ENCODE measurements around the gene EEFSEC.

EEFSEC gene

DNA sequence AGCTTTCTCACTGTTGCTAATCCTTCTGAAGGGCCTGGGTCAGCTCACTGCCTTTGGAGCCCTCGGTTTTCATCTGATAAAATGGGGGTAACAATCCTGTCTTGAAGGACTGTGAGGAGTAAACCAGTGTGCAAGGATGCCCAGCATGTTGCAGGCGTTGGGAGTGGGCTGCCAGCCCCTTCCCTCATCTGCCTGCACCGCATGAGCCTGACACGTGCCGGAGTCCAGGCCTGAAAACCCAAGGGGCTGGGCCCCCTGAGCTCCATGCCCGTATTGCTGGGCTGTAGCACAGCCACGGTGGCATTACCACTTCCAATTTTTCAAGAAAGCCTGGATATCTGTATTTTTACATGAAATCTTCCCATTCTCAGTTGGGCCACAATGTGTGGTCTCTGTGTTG, 215.3 kb downstream of the EEFSEC start:
- DNase-seq (ENCODE audit: low read depth, low spot score) = no peak

DNA sequence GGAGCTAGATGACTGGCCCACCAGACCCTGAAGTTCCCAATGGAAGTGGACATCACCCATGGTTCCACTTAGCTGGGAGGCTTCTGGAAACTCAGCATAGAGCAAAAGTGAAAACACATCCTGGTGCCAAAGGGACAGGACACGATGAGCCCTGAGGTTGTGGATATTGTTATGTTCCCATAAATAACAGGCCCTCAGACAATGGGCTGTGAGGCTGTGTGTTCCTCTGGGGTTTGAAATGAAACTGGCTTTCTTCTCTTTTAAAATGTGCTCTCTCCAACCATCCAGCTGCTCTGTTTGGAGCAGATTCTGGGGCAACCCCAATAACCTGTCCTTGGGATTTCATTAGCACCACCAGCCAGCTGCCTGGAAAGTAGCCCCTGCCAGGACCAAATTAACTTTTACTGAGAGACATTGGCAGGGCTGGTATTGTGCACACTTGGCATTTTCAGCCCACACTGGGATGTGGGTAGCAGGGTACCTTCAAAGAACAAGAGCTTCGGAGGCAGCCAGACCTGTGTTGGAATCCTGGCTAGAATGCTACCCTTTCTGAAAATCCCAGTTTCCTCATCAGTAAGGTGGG, 215.9 kb downstream of the EEFSEC start:
- no peak for DNase-seq (ENCODE audit: low read depth, low spot score)

DNA sequence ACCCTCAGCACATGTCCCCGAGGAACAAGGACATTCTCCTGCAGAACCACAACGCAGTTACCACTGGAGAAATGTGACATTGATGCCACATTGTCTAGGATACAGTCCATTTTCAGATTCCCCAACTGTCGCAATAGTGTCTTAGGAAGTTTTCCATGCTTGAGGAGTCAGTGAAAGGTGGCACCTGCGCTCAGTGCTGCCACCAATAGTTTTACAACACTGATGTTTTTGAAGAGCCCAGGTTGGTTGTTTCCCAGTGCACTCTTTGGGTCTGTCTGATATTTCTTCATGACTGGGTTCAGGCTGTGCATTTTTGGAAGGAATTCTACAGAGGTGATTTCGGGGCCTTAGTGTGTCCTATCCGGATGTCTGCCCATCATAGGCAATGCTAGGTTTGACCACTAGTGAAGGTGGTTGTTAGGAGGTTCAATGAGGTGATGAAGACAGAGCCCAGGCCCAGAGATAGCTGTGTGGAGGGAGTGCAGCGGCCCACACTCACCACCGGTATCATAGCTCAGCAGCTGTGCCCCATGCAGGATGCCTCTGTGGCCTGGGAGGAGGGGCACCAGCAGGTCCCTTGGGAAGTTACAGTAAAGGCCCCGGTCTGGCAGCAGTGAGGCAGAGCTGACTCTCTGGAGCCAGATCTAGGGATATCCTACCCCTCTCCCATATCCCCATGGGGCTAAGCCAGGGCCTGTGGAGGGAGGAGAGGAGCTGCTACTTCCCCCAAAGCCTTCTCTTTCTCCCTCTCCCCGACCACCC, 216.8 kb downstream of the EEFSEC start:
- DNase-seq (ENCODE audit: low read depth, low spot score) = no peak

DNA sequence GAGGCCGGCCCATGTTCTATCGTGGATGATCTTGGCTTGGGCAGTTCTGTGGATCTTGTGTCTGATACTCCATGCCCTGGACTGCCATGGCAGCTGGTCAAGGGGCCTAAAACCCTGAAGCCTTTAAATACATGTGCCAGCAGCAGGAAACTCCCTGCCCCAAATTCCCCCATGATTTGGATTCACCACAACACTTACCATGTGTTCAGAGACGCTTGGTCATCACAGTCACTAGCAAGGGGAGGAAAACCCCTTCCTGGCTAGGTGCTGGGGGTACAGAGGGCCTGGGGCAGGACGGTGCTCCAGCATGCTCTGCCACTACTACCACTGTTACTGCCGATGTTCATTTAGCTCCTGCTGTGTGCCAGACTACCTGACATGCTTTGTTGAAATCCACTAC, 219.0 kb downstream of the EEFSEC start:
- no peak for DNase-seq (ENCODE audit: low read depth, low spot score)

DNA sequence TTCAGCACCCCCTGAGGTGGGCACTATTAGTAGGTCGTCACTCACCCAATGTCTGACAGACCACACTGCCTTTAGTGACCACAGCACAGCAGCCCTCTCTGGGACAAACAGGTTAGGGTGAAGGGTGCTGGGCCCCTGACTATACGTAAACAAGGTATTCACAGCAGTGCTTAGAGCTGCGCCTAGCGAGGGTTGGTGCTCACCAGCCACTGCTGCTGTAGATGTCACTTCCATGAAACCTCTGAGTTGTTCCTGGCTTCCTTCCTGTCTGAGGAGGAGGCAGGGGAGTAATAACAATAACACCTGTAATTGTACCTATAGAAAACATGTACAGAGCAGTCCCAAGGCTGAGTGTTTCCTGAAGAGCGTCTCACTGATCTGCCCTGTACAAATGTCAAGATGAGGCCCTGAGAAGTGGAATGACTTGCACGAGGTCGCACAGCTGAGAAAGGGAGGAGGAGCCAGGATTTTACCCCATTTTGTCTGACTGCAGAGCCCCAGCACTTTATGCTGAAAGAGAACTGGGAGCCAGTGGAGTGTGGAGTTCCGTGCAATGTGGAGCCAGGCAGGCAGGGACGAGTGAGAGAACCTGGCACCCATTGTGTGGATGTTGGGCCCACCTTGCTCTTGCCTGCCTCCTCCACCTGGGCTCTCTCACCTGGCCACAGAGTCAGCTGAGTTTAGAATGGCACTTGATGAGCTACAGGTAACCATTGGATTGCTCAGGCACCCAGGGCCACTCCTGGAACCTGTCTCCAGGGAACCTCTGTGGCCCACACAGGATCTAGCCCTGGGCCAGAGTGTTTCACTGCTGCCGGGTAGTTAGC, 219.6 kb downstream of the EEFSEC start:
- DNase-seq (ENCODE audit: low read depth, low spot score) = no peak

DNA sequence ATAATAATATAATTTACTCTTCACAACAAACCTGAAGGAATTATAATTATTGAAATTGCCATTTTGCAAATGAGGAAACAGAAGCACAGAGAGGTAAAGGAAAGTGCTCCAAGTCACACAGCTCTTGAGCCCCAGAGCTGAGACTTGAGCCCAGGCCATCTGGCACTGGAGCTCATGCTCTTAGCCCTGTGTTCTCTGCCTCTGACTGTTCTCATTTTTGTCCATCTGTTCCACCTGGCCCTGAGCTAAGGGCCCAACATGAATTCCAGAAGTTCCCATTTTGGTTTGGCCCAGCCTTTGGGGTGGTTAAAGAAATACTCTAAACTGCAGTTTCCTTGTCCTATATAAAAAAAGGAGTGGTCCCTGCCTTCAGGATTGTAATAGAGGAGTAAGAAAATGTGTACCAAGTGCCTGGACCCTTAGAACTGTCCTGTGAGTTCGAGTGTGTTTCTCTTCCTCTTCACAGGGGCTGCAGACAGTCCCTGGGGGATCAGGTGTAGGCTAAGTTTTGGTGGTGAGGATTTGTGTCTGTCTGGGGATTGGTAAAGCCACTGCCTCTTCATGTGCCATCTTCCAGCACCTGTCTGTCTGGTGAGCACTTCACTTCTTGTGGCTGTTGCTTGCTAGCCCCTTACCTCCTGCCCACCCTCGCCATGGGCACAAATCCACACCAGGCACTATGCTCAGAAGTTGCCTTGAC, 221.6 kb downstream of the EEFSEC start:
- no peak for DNase-seq (ENCODE audit: low read depth, low spot score)

DNA sequence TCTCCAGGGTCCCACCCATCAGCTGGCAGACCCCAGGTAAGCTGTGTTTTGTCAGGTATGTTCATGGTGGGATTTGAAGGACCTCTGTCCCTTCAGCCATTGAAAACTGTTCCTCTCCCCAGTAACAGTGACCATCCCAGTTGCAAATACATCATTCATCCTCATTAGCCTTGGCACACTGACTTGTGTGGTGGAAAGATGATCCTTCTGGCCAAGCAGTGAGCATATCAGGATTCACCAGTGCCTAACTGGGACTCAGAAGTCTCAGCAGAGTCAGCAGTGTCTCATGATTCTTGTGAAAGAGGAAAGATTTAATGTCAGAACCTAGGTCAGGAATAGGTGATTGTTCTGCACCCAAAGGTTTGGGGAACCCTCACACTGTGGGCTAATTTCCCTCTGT, 223.2 kb downstream of the EEFSEC start:
- no peak for DNase-seq (ENCODE audit: low read depth, low spot score)

DNA sequence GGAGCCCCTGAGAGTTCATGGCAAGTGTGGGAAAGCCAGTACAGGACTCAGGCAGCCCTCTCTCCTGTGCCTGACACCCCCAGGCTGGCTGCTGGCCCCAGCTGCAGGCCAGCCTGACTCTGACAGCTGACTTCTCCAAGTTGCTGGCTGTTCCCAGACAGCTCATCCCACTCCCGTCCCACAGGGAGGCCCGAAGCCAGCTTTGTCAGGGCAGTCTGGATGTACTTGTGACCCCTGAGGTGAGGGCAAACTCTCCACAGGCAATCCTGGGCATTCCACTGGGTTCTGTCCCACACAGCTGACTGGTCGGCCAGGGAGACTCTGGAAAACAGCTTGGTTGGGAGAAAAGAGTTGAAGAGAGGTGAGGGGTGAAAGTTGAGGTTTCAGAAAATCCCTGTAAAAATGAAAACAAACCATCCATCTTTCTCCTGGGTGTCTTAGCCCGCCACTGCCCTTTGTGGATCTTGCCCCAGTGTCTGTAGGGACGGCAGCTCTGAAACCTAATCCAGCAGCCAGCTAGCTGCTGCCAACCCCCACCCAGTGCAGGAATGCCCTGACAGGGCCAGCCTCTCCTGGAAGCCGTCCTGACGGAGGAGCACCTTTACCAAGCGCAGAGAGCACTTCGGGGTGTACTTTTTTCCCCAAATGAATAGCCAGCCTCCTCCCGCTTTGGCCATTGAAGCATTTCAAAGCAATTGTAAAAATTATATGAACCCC, 225.5 kb downstream of the EEFSEC start:
- no peak for DNase-seq (ENCODE audit: low read depth, low spot score)

DNA sequence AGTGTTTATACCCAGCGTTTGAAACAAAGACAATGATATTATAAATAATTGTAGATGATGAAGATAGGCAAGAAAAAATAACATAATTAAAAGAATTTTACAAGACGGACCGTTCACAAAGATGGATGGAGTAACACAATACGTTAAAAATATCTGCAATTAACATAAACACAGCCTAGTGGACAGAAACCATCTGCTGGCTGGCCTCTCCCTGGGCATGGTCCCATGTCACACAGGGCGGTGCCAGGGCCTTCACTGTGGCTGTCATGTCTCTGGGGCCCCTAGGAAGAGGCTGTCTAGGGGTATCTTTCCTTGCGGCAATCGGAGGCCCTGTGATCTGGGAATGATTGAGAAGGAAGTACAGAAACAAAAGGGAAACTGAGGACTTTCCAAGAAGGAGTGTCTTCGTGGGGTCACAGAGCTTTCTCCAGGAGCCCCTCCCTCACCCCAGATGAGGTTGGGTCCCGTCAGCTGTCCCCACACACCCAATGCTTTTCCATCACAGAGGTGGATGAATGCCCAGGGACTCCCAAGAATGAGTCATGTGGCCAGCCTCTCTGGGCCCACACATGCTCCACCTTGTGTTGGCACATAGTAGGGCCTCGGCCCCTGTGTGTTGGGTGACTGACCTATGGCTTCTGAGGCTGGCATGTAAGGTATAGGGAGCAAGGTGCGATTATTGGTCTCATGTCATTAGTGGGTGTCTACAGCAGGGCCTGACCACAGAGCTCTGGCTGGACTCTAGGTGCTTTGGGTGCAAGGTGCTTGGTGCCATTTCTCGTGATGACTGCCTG, 226.3 kb downstream of the EEFSEC start:
- no peak for DNase-seq (ENCODE audit: low read depth, low spot score)

DNA sequence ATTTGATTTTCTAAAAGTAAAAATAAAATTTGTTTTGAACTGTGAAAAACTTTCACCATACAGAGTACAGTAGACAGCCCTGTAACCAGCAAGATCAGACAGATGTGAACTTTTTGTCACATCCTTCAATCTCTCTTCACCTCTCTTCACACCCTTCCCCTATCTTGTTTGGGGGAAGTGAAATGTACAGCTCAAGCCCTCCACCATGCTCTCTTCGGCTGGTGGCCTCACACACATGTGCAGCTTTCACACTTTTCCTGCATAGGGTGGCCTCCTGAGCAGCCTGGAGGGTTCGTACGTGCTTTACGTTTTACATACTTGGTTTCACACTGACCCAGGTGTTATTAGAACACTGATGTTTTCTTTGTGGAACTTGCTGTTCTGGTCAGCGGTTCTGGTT, 227.0 kb downstream of the EEFSEC start:
- no peak for DNase-seq (ENCODE audit: low read depth, low spot score)

DNA sequence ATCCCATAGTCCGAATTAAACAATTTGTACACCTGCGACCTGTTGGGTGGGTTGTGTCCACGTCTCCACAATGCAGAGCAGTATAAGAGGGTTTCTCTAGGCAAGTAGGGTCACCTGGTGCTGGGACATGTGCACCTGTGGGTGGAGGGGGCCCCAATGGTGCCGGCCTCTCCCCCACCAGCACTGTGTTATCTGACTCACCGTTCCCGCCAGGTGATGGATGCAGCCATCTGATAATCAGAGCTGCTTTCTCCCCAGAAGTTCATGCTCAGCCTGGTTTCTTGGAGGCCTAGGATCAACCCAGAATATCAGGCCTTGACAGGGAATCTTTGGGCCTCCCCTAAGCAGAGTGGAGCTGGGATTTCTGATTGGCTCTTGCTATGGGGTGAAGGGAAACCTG, 227.4 kb downstream of the EEFSEC start:
- no peak for DNase-seq (ENCODE audit: low read depth, low spot score)

DNA sequence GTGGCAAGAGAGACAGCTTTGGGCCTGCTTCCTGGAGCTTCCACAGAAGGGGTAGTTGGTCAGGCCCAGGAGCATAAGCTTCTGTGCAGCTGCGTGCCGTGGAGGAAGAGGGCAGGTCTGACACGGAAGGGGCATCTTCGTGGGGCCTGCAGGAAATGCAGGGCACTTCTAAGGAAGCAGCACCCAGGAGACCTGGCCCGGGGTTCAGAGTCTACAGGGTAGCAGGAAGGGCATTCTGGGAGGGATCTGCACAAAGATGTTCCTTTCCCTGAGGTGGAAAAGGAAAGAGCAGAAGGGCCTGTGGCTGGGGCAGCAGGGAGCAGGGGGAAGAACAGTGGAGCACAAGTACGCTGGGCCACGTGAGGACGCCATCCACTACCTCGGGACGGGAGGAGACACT, 228.3 kb downstream of the EEFSEC start:
- no peak for DNase-seq (ENCODE audit: low read depth, low spot score)

DNA sequence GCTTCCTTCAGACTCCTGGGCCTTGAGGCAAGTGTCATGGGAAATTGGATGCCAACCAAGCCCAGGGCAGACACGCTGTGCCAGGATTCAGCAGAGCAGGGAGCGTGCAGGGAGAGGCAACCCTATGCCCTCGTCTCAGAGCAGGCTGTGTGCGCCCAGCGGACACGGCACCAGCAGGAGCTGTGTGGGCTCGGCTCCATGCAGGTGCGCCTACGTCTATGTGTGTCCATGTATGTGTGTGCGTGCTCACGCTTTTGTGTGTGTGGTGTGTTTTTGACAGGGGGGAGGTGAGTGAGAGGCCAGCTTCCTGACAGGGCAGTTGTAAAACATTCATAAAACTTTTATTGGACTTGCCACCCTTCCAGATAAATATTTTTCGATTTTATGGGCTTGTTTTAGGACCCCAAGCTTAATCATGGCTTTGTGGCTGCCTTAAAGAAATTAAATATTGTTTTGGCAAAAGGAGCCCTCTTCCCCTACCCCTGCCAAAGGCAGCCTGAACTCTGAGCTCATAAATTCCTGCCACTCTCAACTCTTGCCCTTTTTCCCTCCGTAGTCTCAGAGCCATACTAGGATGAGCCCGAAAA, 229.0 kb downstream of the EEFSEC start:
- no peak for DNase-seq (ENCODE audit: low read depth, low spot score)

DNA sequence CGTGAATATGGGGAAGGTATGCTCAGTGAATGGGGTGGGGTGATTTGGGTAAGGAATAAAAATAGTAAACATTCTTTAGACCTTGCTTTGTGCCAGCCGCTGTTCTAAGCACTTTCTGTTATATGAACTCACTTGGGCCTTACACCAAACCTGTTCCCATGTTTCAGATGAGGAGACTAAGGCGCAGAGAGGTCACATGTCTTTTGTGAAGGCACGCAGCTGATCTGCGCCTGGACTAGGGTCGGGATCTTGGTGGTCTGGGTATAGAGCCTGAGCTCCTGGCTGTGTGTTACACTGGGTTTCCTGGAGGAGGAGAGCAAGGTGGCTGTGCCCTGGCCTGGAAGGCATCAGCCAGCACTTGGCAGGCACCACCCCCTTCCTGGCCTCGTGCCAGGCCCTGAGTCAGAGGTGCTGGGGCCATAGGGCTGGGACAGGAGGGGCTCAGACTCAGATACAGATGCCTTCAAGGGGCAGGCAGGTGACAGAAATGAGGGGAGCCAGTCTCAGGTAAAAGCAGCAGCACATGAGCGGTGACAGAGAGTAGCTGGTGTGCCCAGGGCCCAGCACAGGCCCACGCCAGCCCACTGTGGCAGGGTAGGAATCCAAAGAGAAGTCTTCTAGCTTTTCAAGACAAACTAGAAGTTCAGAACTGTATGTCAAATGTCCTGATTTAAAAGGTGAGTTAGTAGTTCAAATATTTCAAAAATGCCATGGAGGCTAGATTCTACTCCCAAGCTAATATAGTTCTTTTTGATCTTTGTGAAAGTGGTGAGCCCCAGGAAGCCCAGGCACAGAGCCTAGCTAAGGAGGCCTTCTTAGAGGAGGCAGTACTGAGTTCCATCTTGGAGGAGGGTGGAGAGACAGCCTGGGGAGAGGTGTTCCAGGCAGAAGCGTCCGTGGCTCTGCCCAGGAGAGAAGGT, 230.3 kb downstream of the EEFSEC start:
- peak; percentile 11 for DNase-seq (ENCODE audit: low read depth, low spot score)

DNA sequence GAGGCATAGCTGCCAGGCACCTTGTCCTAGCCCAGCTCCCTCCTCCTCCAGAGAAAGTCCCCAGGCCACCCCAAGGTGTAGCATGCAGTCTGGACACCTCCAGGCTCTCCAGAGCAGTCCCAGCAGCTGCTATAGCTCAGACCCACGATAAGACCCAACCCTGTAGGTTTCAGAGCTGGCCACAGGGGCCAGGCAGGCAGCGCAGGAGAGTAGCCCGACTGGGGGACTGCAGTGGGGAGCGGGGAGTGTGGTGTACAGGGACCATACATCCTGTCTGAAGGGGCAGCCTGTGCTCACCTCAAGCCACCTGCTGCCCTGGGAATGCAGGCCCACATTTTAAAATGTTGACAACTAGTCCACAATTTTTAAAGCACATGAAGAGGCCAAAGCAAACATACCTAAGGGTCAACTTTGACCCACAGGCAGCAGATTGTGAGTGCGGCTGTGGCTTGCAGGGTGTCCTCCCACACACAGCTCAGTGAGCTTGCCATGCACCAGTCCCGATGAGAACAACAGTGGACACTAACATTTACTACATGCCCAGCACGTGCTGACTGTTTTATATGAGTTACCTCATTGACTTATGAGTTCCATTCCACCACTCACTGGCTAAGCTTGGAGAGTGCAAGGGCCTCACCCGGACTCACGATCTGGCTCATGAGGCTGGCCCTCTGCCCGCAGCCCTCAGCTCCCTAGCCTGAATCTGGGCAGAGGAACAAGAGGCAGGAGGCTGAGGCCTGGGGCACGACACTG, 232.0 kb downstream of the EEFSEC start:
- DNase-seq (ENCODE audit: low read depth, low spot score) = no peak

DNA sequence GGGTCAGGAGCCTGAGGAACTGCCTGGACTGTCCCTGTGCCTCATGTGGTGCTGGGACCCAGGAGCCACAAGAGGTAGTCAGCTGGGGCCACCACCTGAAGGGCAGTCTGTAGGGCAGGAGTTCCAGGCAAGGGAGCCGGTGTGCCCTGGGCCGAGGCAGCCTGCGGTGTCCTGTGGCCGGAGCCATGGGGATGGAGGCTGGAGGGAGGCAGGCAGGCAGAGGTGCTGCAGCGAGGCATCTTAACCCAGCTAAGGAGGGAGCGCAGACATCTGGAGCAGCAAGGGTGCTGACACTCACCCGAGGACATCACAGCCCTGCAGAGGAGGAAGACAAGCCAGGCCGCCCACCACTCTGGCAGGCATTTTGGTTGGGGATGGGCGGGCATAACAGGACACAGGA, 235.7 kb downstream of the EEFSEC start:
- no peak for DNase-seq (ENCODE audit: low read depth, low spot score)

DNA sequence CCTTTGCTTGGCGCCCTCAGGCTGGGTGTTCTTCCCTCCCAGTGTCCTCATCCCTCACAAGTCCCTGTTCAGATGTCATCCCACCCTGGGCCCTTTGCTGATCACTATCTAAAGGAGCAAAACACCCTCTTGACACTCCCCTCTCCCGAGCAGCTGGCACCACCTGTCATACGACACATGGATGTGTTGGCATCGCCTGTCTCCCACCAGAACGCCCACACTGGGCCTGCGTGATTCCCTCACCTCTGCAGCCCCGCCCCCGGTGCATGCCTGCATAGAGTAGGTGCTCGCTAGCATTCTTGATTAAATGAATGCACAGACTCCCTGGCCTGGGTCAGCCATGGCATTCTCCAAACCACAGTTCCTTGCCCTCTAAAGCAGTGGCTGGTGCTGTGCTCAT, 237.6 kb downstream of the EEFSEC start:
- DNase-seq (ENCODE audit: low read depth, low spot score) = no peak

DNA sequence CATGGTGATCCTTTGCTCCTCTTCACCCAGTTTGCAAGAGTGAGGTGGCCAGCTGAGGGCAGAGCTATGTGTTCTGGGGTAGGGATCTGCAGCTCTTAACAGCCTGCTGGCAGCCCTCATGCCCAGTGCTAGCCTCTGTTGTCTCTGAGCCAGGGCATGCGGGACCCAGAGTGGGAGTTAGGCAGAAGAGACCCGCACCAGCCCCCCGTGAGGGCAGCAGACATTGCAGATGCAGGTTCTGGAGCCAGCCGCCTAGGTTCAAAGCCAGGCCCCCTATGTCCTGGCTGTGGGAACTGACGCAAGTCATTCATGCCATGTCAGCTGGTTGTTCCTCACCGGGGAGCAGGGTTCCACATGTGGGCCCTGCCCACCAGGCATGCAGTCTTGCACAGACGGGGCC, 238.7 kb downstream of the EEFSEC start:
- no peak for DNase-seq (ENCODE audit: low read depth, low spot score)

Data from activated naive CD8-positive, alpha-beta T cell treated with anti-CD3 and anti-CD28 coated beads, Interleukin-2, amount 50 U/mL, for 16 hours (primary cell).